K562 treated with DMSO at 1 percent for 12 hours (cell line): ENCODE measurements around the gene OTOP2. TPM values are rescaled to one million over a fixed set of nuclear protein-coding genes. Genes with fewer than 3 reads are reported as not detected.

Experiments
- total RNA-seq: library from RNA; unstranded; fragments of 300-600 nt; gene quantifications from 2 replicates; pipeline ENCODE4 v1.2.3, GENCODE V29; 2022; ENCODE audit not compliant: insufficient read depth

The OTOP2 gene
- total RNA-seq, result 0.31 and 0.40 TPM in 2 replicates

GRCh38 chr17:74924250-74924948 is at the start of gene OTOP2:
Gene OTOP2, plus strand, starts transcription at chr17:74924273. Its CDS starts 360 bp downstream, at chr17:74924633.

GRCh38 chr17:74892974-74893911 is 30.8 kb upstream of the OTOP2 start, which contains the start of gene FADS6:
Gene FADS6, minus strand, starts transcription at chr17:74893633. Its CDS starts 38 bp downstream, at chr17:74893595.

GRCh38 chr17:74922694-74923537 is 1.2 kb upstream of the OTOP2 start, which contains the start of gene USH1G:
Gene USH1G, minus strand, starts transcription at chr17:74923255. Its CDS starts 182 bp downstream, at chr17:74923073.

GRCh38 chr17:74935585-74936469 is 11.8 kb downstream of the OTOP2 start, which contains the start of gene OTOP3:
Gene OTOP3, plus strand, starts transcription at chr17:74935898. Its CDS starts 24 bp downstream, at chr17:74935922.

GRCh38 chr17:74972107-74972972 is 48.3 kb downstream of the OTOP2 start, which contains the start of gene HID1:
Gene HID1, minus strand, starts transcription at chr17:74972759. Its CDS starts 103 bp downstream, at chr17:74972656.

Other genes with a start within 250 kb of the OTOP2 start
- gene CD300LF, start 211.3 kb upstream of the OTOP2 start, total RNA-seq, result not detected in 2 replicates
- not detected in 2 replicates for gene RAB37, start 187.0 kb upstream of the OTOP2 start, total RNA-seq
- 53.0 and 73.8 TPM in 2 replicates for gene NHERF1, start 175.6 kb upstream of the OTOP2 start, total RNA-seq
- gene NAT9, start 147.9 kb upstream of the OTOP2 start, total RNA-seq, result 22.2 and 29.1 TPM in 2 replicates
- 0.36 and 0.42 TPM in 2 replicates for gene GRIN2C, start 64.4 kb upstream of the OTOP2 start, total RNA-seq
- gene FDXR, start 51.3 kb upstream of the OTOP2 start, total RNA-seq, result 61.2 and 87.6 TPM in 2 replicates
- gene FADS6, start 30.6 kb upstream of the OTOP2 start, total RNA-seq, result 0.78 TPM in 1 of 2 replicates, not detected in the other
- gene USH1G, start 1.0 kb upstream of the OTOP2 start, total RNA-seq, result 0.86 and 1.2 TPM in 2 replicates
- not detected in 2 replicates for gene OTOP3, start 11.6 kb downstream of the OTOP2 start, total RNA-seq
- 5.2 and 5.4 TPM in 2 replicates for gene HID1, start 48.5 kb downstream of the OTOP2 start, total RNA-seq
- gene CDR2L, start 63.4 kb downstream of the OTOP2 start, total RNA-seq, result 10.4 and 14.9 TPM in 2 replicates
- gene MRPL58, start 88.4 kb downstream of the OTOP2 start, total RNA-seq, result 57.3 and 66.7 TPM in 2 replicates
- 403 and 525 TPM in 2 replicates for gene ATP5PD, start 122.7 kb downstream of the OTOP2 start, total RNA-seq
- 21.3 and 36.3 TPM in 2 replicates for gene KCTD2, start 123.0 kb downstream of the OTOP2 start, total RNA-seq
- gene SLC16A5, start 163.7 kb downstream of the OTOP2 start, total RNA-seq, result 3.1 and 5.8 TPM in 2 replicates
- gene ARMC7, start 185.7 kb downstream of the OTOP2 start, total RNA-seq, result 27.7 and 30.8 TPM in 2 replicates
- 45.6 and 55.6 TPM in 2 replicates for gene NT5C, start 207.5 kb downstream of the OTOP2 start, total RNA-seq
- 109 and 120 TPM in 2 replicates for gene JPT1, start 230.2 kb downstream of the OTOP2 start, total RNA-seq